Common myeloid progenitor, CD34-positive (primary cell): ENCODE results near the gene AP3B1.

Source experiments
- CTCF ChIA-PET: fragments of 350-600 bp; sonication (Branson Sonifier 250); formaldehyde crosslinking; loops from one replicate; lab custom pipeline; 2021; ENCODE audit warnings: antibody characterized with exemption; lab: Charles Lee
- POLR2A ChIA-PET: fragments of 350-600 bp; sonication (Branson Sonifier 250); formaldehyde crosslinking; loops from one replicate; lab custom pipeline; 2021; ENCODE audit warnings: antibody characterized with exemption; lab: Charles Lee
- DNase-seq, 3 donors: peaks; one replicate each; pipeline versions ENCODE4 v3.0.0 to v3.0.0-alpha.2; 2013
- H3K27ac ChIP-seq, 2 experiments: 1 replicate in 1 of 2; 2 replicates in 1 of 2; pipeline ENCODE4 v1.7.0; 2013; ENCODE audit warnings: inconsistent platforms in 2 of 2, low read length in 2 of 2, mild to moderate bottlenecking in 2 of 2, low read depth in 1 of 2, moderate library complexity in 1 of 2; ENCODE audit not compliant: severe bottlenecking in 2 of 2, insufficient read depth in 1 of 2, poor library complexity in 1 of 2
- H3K27me3 ChIP-seq, 5 experiments: replicated peaks in 2 of 5; 1 replicate in 3 of 5; 2 replicates in 2 of 5; pipeline versions ENCODE4 v1.6.1 to v1.7.0; 2013; ENCODE audit warnings: low read length in 4 of 5, mild to moderate bottlenecking in 2 of 5, moderate library complexity in 2 of 5, inconsistent platforms in 1 of 5; ENCODE audit not compliant: insufficient read depth in 5 of 5, control insufficient read depth in 4 of 5
- H3K36me3 ChIP-seq, 4 experiments: 1 replicate in 2 of 4; 2 replicates in 2 of 4; pipeline versions ENCODE4 v1.6.1 to v1.7.0; 2013; ENCODE audit warnings: low read length in 3 of 4, control low read depth in 1 of 4, mild to moderate bottlenecking in 1 of 4; ENCODE audit not compliant: control insufficient read depth in 4 of 4, insufficient read depth in 4 of 4
- H3K4me1 ChIP-seq, 4 experiments: 1 replicate in 3 of 4; 2 replicates in 1 of 4; pipeline versions ENCODE4 v1.6.1 to v1.7.1; 2013; ENCODE audit warnings: low read length in 3 of 4, mild to moderate bottlenecking in 3 of 4, control low read depth in 1 of 4, inconsistent platforms in 1 of 4, moderate library complexity in 1 of 4; ENCODE audit not compliant: control insufficient read depth in 4 of 4, insufficient read depth in 4 of 4; ENCODE audit errors: control extremely low read depth in 1 of 4
- H3K4me3 ChIP-seq, 7 experiments: 1 replicate in 4 of 7; 2 replicates in 3 of 7; pipeline versions ENCODE4 v1.5.1 to v1.7.0; 2013; ENCODE audit warnings: mild to moderate bottlenecking in 7 of 7, low read length in 6 of 7, moderate library complexity in 6 of 7, inconsistent platforms in 2 of 7, low read depth in 2 of 7, control low read depth in 1 of 7; ENCODE audit not compliant: insufficient read depth in 4 of 7, control insufficient read depth in 1 of 7; ENCODE audit errors: extremely low read depth in 1 of 7
- H3K9me3 ChIP-seq, 5 experiments: 1 replicate in 4 of 5; 2 replicates in 1 of 5; pipeline versions ENCODE4 v1.6.1 to v1.7.1; 2013; ENCODE audit warnings: low read length in 4 of 5, mild to moderate bottlenecking in 2 of 5, inconsistent platforms in 1 of 5, low read depth in 1 of 5, moderate library complexity in 1 of 5; ENCODE audit not compliant: control insufficient read depth in 4 of 5, insufficient read depth in 2 of 5; ENCODE audit errors: control extremely low read depth in 1 of 5
- WGBS: methylation state at CpG from one replicate; pipeline ENCODE4 v1.1.5; 2013; ENCODE audit not compliant: insufficient coverage; 5-methylcytosine and 5-hydroxymethylcytosine counted together

The AP3B1 gene

GRCh38 chr5:77971776-77972468, 322.6 kb downstream of the AP3B1 start:
- ChIA-PET POLR2A (no interaction called here), CTCF (interaction anchor here (0.9 to 1.4 kb wide), 4 partner anchors 9 to 110 kb away, joined by 3 to 5 read pairs (median 4); no protein-coding TSS in a partner anchor)
- H3K27me3 ChIP-seq = peaks cover 26 to 85% (median 41%) of the 10 kb centered on the region in 5 experiments
- WGBS = 9% methylated on average over 13 of the region's 16 CpGs
- DNase-seq = peak; percentile 39 to 77 (median 63)
- no peak overlapping the region for H3K27ac ChIP-seq
- peaks cover 0 to 17% (median 16%) of the 10 kb centered on the region in 4 experiments for H3K4me1 ChIP-seq
- peaks cover 0 to under 1% (median 0%) of the 10 kb centered on the region in 5 experiments for H3K9me3 ChIP-seq
- peak overlapping the region in 5 of 7 experiments; percentile 20 to 64 (median 54) for H3K4me3 ChIP-seq
- H3K36me3 ChIP-seq = no peaks in the 10 kb centered on the region

- WGBS = 83% methylated on average over 1 of the region's 5 CpGs
- peaks cover 26 to 83% (median 39%) of the 10 kb centered on the region in 5 experiments for H3K27me3 ChIP-seq
- POLR2A ChIA-PET = no interaction called here
Observed at GRCh38 chr5:77970891-77971290, 323.6 kb downstream of the AP3B1 start.

GRCh38 chr5:77963795-77964194, 330.7 kb downstream of the AP3B1 start:
- Histone ChIP-seq H3K27ac (no peak overlapping the region), H3K4me1 (no peaks in the 10 kb centered on the region), H3K4me3 (no peak overlapping the region), H3K36me3 (no peaks in the 10 kb centered on the region), H3K27me3 (peaks cover 17 to 66% (median 24%) of the 10 kb centered on the region in 5 experiments), H3K9me3 (peaks cover 0 to 3% (median 0%) of the 10 kb centered on the region in 5 experiments)
- WGBS = 93% methylated on average over 3 of the region's 4 CpGs
- ChIA-PET CTCF (interaction anchor here (1.2 to 1.4 kb wide), 2 partner anchors 11 to 97 kb away, joined by 3 to 5 read pairs; no protein-coding TSS in a partner anchor), POLR2A (no interaction called here)
- no peak for DNase-seq

More at GRCh38 chr5:77970891-77971290, 323.6 kb downstream of the AP3B1 start:
- Histone ChIP-seq H3K27ac (no peak overlapping the region), H3K4me3 (no peak overlapping the region), H3K36me3 (no peaks in the 10 kb centered on the region), H3K9me3 (peaks cover 0 to 3% (median 0%) of the 10 kb centered on the region in 5 experiments), H3K4me1 (peaks cover 0 to 17% (median 16%) of the 10 kb centered on the region in 4 experiments)
- CTCF ChIA-PET = interaction anchor here (1.2 to 1.4 kb wide), 3 partner anchors 8 to 95 kb away, joined by 3 to 5 read pairs (median 4); no protein-coding TSS in a partner anchor
- DNase-seq = no peak

- H3K27me3 ChIP-seq = peaks cover 18 to 78% (median 30%) of the 10 kb centered on the region in 5 experiments
- no peaks in the 10 kb centered on the region for H3K9me3 ChIP-seq
- WGBS = no CpG with 5 or more reads among the region's 2 CpGs
- H3K36me3 ChIP-seq = no peaks in the 10 kb centered on the region
- no peak overlapping the region for H3K27ac ChIP-seq
- CTCF ChIA-PET = interaction anchor here (1.1 kb wide), 1 partner anchor 18 kb away, joined by 3 read pairs; no protein-coding TSS in a partner anchor
- no peak for DNase-seq
- no peak overlapping the region for H3K4me3 ChIP-seq
- POLR2A ChIA-PET = interaction anchor here (1.2 kb wide), 1 partner anchor 24 kb away, joined by 3 read pairs; no protein-coding TSS in a partner anchor
- H3K4me1 ChIP-seq = peaks cover 0 to 9% (median 7%) of the 10 kb centered on the region in 4 experiments
Observed at GRCh38 chr5:77960863-77961396, 333.6 kb downstream of the AP3B1 start.

GRCh38 chr5:77960305-77960704, 334.2 kb downstream of the AP3B1 start:
- H3K4me1 ChIP-seq = peaks cover 0 to 9% (median 7%) of the 10 kb centered on the region in 4 experiments
- no peaks in the 10 kb centered on the region for H3K36me3 ChIP-seq
- no peak overlapping the region for H3K4me3 ChIP-seq
- H3K27me3 ChIP-seq = peaks cover 18 to 80% (median 30%) of the 10 kb centered on the region in 5 experiments
- no peak for DNase-seq
- H3K9me3 ChIP-seq = peaks cover 0 to 3% (median 0%) of the 10 kb centered on the region in 5 experiments
- no peak overlapping the region for H3K27ac ChIP-seq
- ChIA-PET POLR2A (no interaction called here), CTCF (interaction anchor here (1.1 kb wide), 1 partner anchor 17 kb away, joined by 3 read pairs; no protein-coding TSS in a partner anchor)
- no CpG with 5 or more reads among the region's 1 CpG for WGBS

- CTCF ChIA-PET = interaction anchor here (1.6 to 1.7 kb wide), 4 partner anchors 13 to 82 kb away, joined by 3 to 5 read pairs (median 4); no protein-coding TSS in a partner anchor
Observed at GRCh38 chr5:77958642-77959330, 335.7 kb downstream of the AP3B1 start.

More at GRCh38 chr5:77958642-77959330, 335.7 kb downstream of the AP3B1 start:
- Histone ChIP-seq H3K27me3 (peaks cover 18 to 76% (median 24%) of the 10 kb centered on the region in 5 experiments), H3K27ac (no peak overlapping the region), H3K9me3 (peaks cover 0 to 7% (median 0%) of the 10 kb centered on the region in 5 experiments), H3K4me3 (no peak overlapping the region), H3K4me1 (peaks cover 0 to 9% (median 7%) of the 10 kb centered on the region in 4 experiments), H3K36me3 (no peaks in the 10 kb centered on the region)
- 37% methylated on average over 6 of the region's 12 CpGs for WGBS
- no peak for DNase-seq
- POLR2A ChIA-PET = no interaction called here
